ENCODE data around the gene GATAD2A. TPM values are rescaled to one million over a fixed set of nuclear protein-coding genes. Genes with fewer than 3 reads are reported as not detected.

Gene GATAD2A
- total and polyA plus RNA-seq, 10 of the 15 experiments (the other 5 are each of a cell fraction or from before 2014, with no cell fraction given) = 2.6 to 173 (median 32.0) TPM

DNA sequence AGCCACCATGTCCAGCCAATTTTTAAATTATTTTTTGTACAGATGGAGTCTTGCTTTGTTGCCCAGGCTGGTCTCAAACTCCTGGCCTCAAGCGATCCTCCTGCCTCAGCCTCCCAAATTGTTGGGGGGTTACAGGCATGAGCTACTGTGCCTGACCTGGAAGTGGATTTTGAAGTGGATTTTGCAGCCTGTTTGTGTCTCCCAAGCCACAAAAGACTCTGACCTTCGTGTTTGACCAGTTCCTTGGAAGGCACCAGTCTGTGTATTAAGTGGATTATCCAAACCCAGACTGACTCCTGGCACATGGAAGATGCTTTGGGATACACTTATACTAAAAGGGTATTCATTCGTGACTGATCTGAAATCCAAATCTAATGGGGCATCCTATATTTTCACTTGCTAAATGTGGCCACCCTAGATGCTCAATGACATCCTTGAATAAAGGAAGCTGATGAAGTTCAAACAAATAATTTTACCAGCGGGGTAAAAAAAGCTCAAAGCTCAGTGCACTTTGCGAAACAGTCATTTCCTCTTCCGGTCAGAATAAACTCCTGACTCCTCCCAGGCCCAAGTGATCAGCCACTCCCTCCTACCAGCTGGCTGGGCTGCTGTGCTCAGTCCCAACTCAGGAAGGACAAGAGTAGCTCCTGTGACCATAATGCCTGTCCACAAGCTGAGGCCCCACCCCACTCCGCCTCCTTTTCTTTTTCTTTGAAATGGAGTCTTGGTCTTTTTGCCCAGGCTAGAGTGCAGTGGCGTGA lies 32.6 kb upstream of the GATAD2A start (continued):
- TF ChIP-seq, protein P1, sequence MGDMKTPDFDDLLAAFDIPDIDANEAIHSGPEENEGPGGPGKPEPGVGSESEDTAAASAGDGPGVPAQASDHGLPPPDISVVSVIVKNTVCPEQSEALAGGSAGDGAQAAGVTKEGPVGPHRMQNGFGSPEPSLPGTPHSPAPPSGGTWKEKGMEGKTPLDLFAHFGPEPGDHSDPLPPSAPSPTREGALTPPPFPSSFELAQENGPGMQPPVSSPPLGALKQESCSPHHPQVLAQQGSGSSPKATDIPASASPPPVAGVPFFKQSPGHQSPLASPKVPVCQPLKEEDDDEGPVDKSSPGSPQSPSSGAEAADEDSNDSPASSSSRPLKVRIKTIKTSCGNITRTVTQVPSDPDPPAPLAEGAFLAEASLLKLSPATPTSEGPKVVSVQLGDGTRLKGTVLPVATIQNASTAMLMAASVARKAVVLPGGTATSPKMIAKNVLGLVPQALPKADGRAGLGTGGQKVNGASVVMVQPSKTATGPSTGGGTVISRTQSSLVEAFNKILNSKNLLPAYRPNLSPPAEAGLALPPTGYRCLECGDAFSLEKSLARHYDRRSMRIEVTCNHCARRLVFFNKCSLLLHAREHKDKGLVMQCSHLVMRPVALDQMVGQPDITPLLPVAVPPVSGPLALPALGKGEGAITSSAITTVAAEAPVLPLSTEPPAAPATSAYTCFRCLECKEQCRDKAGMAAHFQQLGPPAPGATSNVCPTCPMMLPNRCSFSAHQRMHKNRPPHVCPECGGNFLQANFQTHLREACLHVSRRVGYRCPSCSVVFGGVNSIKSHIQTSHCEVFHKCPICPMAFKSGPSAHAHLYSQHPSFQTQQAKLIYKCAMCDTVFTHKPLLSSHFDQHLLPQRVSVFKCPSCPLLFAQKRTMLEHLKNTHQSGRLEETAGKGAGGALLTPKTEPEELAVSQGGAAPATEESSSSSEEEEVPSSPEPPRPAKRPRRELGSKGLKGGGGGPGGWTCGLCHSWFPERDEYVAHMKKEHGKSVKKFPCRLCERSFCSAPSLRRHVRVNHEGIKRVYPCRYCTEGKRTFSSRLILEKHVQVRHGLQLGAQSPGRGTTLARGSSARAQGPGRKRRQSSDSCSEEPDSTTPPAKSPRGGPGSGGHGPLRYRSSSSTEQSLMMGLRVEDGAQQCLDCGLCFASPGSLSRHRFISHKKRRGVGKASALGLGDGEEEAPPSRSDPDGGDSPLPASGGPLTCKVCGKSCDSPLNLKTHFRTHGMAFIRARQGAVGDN (IDR thresholded peaks at IDR 0.05) = 0 out of 2 replicates have a peak, but pooled peaks have one; percentile 35
- TF ChIP-seq RCOR1 (conservative IDR thresholded peaks at IDR 0.05; ENCODE audit: low read depth, low read length) = no peak
- TF ChIP-seq, protein P2, sequence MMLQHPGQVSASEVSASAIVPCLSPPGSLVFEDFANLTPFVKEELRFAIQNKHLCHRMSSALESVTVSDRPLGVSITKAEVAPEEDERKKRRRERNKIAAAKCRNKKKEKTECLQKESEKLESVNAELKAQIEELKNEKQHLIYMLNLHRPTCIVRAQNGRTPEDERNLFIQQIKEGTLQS (IDR thresholded peaks at IDR 0.05; ENCODE audit: borderline replicate concordance, extremely low read depth, low read depth, low read length) = no peak
- TF ChIP-seq CREB1 (IDR thresholded peaks at IDR 0.05; ENCODE audit: low read depth) = peak; percentile 43; the same call in 1 of the 2 replicates
- peak; percentile 37; the same call in 1 of the 2 replicates for TF ChIP-seq POLR2A (IDR thresholded peaks at IDR 0.05; ENCODE audit: low read depth, low read length)
- TF ChIP-seq, protein P3, sequence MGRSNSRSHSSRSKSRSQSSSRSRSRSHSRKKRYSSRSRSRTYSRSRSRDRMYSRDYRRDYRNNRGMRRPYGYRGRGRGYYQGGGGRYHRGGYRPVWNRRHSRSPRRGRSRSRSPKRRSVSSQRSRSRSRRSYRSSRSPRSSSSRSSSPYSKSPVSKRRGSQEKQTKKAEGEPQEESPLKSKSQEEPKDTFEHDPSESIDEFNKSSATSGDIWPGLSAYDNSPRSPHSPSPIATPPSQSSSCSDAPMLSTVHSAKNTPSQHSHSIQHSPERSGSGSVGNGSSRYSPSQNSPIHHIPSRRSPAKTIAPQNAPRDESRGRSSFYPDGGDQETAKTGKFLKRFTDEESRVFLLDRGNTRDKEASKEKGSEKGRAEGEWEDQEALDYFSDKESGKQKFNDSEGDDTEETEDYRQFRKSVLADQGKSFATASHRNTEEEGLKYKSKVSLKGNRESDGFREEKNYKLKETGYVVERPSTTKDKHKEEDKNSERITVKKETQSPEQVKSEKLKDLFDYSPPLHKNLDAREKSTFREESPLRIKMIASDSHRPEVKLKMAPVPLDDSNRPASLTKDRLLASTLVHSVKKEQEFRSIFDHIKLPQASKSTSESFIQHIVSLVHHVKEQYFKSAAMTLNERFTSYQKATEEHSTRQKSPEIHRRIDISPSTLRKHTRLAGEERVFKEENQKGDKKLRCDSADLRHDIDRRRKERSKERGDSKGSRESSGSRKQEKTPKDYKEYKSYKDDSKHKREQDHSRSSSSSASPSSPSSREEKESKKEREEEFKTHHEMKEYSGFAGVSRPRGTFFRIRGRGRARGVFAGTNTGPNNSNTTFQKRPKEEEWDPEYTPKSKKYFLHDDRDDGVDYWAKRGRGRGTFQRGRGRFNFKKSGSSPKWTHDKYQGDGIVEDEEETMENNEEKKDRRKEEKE (IDR thresholded peaks at IDR 0.05) = no peak
- peak; percentile 86 for TF ChIP-seq GABPA (IDR thresholded peaks at IDR 0.05; ENCODE audit: low read depth)
- TF ChIP-seq NRF1 (conservative IDR thresholded peaks at IDR 0.05; ENCODE audit: low read depth, low read length) = no peak
- TF ChIP-seq, protein P4, sequence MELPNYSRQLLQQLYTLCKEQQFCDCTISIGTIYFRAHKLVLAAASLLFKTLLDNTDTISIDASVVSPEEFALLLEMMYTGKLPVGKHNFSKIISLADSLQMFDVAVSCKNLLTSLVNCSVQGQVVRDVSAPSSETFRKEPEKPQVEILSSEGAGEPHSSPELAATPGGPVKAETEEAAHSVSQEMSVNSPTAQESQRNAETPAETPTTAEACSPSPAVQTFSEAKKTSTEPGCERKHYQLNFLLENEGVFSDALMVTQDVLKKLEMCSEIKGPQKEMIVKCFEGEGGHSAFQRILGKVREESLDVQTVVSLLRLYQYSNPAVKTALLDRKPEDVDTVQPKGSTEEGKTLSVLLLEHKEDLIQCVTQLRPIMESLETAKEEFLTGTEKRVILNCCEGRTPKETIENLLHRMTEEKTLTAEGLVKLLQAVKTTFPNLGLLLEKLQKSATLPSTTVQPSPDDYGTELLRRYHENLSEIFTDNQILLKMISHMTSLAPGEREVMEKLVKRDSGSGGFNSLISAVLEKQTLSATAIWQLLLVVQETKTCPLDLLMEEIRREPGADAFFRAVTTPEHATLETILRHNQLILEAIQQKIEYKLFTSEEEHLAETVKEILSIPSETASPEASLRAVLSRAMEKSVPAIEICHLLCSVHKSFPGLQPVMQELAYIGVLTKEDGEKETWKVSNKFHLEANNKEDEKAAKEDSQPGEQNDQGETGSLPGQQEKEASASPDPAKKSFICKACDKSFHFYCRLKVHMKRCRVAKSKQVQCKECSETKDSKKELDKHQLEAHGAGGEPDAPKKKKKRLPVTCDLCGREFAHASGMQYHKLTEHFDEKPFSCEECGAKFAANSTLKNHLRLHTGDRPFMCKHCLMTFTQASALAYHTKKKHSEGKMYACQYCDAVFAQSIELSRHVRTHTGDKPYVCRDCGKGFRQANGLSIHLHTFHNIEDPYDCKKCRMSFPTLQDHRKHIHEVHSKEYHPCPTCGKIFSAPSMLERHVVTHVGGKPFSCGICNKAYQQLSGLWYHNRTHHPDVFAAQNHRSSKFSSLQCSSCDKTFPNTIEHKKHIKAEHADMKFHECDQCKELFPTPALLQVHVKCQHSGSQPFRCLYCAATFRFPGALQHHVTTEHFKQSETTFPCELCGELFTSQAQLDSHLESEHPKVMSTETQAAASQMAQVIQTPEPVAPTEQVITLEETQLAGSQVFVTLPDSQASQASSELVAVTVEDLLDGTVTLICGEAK (IDR thresholded peaks at IDR 0.05; ENCODE audit: borderline replicate concordance) = peak; percentile 69; the same call in 1 of the 2 replicates
- TF ChIP-seq POLR2AphosphoS5 (IDR thresholded peaks at IDR 0.05; ENCODE audit: low read length) = peak; percentile 58
- TF ChIP-seq HDAC6 (IDR thresholded peaks at IDR 0.05; ENCODE audit: unreplicated experiment) = no peak
- TF ChIP-seq IKZF2 (IDR thresholded peaks at IDR 0.05) = no peak

Data from GM12878 (cell line).